NCI-H524 treated with DMSO at 0.1 percent for 48 hours (cell line): ENCODE data around the gene MAP3K7.
"Not testable (repeated sequence)": the region's sequence is repeated elsewhere in the genome, so short reads cannot be mapped to it uniquely, and the experiment has no call there.

ENCODE experiments used
- DNase-seq: peaks from one replicate; lab custom pipeline; 2025; lab: John Stamatoyannopoulos, UW

MAP3K7 gene

DNA sequence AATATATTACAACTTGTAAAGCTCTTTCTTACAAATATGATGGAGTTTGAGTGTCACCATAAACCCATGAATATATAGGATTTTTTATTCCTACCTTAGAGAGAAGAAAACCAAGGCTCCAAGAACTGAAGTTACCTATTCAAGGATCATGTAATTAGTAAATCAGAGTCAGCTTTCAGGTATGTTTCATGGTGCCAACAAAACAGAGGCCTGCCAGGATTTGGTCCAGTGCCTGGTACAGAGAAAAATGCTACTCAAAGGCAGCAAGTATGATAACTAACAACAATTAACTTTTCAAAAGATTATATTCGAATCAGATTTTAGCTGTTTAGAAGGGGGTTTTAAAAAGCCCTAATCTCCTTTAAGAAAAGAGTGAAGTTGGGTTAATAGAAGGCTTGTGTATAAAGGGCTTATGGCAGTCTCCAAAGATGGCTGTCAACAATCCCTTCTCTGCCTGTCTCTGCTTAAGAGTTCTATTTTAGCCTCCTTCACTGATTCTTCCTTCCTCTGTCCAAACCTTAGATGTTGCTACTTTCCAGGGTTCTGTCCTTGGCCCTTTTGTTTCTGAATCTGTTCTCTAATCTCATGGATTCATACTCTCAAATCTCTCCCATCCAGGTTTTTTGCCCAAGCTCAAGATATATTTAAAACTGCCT, 7.8 kb downstream of the MAP3K7 start:
- DNase-seq, result no peak

DNA sequence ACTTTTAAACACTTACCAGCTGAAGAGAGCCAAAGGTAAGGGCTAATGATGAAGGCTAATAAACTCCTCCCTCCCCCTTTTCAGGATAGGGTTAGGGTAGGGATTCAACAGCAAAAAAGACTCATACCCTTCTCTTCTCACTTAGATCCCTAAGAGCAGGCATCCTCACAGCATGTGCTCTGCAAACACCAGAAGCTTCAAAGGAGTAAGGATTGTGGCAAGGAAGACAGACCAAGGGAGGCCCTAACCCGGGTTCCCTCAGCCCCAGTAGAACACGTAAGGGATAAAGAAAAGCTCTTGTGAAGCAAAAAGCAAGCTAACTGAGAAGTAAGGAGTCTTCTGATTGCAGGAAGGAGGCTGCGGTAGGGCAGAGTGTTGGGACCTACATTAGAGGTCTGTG, 11.6 kb downstream of the MAP3K7 start:
- no peak for DNase-seq

DNA sequence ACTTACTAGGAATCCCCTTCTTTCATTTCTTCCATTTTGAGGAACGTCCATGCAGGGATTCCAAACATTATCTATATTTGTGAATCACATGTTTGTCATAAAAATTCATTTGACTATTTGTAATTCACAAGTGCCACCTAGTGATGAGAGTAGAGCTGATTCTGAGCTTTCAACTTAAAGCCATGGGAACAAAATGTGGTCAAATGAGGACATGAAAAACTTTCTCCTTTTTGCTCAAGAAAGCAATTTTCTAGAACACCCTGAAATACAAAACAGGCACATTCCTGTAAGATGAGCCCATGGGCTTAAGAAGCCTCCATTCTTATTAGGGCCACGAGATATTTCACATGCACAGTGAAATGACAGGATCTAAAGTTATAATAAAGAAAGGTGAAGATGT, 12.3 kb downstream of the MAP3K7 start:
- DNase-seq, result no peak

DNA sequence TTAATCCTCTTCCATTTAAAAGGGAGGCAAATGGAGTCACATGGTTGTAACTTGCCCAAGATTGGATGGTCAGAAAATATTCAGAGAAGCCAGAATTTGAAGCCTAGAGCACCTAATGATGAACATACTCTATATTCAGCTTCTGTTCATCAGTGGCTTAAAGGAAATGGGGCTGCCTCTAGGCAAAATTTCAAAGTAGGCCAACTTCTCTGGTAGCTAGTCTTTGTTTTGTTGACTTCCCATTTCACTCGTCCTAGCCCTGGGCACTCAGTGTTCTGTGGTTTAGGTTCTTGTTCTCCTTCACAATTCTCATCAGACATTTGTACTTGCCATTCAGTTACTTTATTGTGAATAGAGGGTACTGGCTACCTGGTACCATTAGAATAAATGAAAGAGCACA, 13.2 kb downstream of the MAP3K7 start:
- no peak for DNase-seq

DNA sequence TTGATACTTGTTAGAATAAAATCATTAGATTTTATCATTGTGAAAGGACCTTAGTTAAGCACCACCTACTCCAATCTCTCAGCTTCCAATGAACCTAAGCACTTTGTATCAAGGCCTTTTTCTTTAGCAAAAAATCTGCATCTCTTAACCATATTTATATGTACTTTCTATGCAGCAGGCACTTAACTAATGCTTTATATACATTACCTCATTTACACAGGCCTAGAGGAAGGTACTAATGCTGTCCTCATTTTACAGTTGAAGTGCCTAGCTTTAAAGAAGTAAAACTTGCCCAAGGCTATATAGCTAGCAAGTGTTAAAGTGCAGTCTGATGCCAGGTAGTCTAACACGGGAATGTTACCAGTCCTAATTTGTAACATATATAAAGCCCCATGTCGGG, 14.0 kb downstream of the MAP3K7 start:
- no peak for DNase-seq

DNA sequence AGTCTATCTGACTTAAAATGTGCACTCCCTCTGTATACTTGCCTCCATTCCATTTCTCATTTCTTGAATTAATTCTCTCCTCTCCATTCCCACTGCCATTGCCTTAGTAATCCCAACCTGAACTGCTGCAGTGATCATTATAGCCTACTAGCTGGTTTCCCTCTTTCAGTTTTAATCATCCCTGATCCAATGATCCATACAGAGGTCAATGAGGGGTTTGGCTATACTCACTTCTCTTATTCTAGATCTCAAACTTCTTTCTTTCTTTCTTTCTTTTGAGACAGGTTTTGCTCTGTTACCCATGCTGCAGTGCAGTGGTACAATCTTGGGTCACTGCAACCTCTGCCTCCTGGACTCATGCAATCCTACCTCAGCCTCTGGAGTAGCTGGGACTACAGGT, 17.6 kb downstream of the MAP3K7 start:
- no peak for DNase-seq

DNA sequence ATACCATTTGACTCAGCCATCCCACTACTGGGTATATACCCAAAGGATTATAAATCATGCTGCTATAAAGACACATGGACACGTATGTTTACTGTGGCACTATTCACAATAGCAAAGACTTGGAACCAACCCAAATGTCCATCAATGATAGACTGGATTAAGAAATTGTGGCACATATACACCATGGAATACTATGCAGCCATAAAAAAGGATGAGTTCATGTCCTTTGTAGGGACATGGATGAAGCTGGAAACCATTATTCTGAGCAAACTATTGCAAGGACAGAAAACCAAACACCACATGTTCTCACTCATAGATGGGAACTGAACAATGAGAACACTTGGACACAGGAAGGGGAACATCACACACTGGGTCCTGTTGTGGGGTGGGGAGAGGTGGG, 19.2 kb downstream of the MAP3K7 start:
- DNase-seq, result not testable (repeated sequence)

DNA sequence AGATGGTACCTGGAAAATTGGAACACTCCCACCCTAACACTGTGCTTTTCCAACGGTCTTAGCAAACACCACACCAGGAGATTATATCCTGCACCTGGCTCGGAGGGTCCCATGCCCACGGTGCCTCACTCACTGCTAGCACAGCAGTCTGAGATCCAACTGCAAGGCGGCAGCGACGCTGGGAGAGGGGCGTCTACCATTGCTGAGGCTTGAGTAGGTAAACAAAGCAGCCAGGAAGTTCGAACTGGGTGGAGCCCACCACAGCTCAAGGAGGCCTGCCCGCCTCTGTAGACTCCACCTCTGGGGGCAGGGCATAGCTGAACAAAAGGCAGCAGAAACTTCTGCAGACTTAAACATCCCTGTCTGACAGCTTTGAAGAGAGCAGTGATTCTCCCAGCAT, 24.5 kb downstream of the MAP3K7 start:
- DNase-seq, result not testable (repeated sequence)

DNA sequence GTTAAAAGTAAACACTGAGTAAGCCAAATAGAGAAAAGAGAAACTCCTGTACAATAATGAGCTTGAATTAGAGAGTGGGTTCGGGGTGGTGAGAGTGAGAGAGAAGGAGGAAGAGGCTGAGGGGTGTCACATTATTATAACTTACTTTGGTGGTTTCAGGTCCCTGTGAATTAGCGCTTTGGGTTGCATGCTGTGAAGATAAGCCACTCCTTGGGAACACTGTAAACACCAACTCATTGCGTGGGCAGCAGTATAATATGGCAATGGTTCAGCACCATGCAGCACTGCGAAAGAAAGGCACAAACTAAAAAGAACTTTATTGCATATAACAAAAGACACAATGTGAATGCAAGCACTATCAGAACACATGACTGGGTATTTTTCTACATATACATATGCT, 26.9 kb downstream of the MAP3K7 start:
- no peak for DNase-seq

DNA sequence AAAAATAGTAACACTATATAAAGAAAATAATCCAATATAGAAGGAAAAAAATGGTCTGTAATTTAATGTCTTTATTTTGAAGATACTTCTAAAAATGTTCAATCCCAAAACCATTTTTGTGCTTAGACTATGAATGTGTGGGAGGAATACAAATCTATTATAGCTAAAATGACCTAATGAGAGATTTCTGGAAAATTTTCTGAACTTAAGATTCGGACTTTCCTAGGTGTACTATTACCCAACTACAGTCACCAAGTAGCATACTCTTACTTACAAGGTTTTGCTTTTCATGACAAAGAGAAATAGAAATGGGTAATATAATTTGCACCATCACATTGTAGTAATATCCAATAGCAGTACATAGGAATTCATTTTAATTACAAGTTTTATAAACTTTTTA, 29.9 kb downstream of the MAP3K7 start:
- no peak for DNase-seq

DNA sequence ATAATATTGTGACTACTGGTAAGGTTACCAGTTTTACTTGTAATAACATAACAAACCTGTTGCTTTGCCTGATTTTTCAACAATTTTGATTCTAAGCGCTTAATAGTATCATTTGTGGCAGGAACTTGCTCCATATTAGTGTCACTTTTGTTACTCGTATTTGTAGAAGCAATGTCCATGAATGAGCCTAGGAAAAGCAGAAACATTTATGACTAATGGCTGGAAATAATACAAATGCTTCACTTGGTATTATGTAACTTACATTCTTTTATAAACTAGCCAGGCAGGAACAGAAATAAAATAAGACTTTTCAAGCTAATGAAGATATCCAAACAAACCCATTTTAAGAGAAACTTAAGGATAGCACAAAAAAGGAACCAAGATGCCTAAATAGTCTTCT, 38.9 kb downstream of the MAP3K7 start:
- no peak for DNase-seq

DNA sequence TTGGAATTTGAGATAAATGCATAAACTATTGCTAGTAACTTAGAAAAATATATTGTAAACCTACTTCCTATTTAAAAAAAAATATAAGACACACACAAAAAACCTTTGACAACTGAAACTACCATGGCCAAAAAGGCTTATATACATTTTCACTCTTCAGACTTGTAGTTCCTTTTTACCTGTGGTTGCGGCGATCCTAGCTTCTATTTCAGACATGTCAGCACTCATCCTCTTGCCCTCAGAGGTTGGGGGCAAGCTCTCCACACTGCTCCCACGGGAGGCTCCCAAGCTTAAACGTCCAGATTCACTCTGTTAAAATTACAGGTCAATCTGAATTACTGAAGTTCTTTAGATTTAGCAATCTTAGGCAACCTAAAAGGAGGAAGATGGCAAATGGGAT, 39.8 kb downstream of the MAP3K7 start:
- DNase-seq, result no peak

DNA sequence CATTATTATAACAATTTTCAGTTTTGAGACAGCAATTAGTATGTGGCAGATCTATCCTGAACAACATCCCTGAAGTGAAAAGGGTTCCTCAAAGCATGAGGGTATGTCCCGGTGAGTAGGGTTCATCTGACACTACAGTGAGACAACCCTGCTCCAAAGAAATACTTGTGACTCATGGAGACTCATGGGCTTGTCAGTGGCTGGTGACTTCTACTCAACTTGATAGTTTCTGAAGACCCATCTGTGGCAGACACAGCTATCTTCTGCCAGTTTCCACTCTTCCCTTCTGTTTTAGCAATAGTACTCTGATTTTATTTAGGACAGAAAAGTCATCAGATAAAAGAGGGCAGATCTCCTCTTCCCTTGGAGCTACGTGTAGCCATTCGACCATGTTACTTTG, 41.4 kb downstream of the MAP3K7 start:
- no peak for DNase-seq

DNA sequence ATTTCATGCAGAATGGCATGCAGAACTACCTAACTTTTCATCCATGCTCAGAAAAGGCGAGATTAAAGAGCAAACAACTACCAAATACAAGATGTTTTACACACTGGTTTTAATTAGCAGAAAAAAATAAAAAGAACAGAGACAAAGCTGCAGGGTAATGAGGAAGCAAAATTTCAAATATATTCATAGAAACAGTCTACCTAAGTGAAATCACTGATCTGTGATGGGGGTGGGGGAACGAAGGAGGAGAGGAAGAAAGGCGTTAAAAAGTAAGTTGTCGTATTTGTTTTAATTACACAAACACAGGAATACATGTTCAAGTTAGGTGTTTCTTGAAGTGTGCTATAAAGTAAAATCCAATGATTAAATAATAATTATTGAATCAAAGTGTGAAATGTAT, 42.1 kb downstream of the MAP3K7 start:
- DNase-seq, result no peak

DNA sequence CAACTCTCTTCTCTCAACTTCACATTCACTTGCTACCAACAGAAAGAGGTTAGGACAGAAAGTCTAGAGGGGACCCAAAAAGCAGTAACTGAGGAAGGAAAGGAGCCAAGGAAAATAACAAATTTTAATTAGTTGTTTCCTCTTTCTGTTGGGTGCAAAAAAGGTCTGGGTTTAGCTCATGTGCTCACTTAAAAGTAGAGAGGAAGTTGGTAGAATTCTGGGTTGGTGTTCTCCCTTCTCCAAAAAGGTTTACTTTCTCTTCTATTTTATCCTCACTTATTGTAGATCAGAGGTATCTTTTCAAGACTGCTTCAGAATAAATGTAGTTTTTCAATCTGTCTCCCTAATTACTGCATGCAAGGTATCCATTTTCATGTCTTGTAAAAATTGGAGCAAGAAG, 42.8 kb downstream of the MAP3K7 start:
- no peak for DNase-seq

DNA sequence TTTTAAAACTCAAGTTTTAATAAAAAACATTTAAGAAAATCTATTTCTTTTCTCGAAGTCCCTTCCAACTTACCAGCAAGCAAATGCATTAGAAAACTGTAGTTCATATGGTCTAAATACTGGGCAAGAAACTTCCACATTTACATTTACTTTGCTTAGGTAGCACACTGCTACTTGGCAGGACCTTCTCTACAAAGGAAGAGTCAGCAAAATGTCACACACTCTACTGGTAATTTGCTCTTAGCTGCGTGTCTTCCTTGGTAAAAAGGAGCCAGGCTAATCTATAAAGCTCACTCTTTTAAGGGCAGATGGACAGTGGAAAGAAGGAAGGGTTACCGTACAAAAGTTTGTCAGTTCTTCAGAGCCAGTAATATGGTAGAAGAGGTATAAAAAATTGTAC, 45.7 kb downstream of the MAP3K7 start:
- no peak for DNase-seq

DNA sequence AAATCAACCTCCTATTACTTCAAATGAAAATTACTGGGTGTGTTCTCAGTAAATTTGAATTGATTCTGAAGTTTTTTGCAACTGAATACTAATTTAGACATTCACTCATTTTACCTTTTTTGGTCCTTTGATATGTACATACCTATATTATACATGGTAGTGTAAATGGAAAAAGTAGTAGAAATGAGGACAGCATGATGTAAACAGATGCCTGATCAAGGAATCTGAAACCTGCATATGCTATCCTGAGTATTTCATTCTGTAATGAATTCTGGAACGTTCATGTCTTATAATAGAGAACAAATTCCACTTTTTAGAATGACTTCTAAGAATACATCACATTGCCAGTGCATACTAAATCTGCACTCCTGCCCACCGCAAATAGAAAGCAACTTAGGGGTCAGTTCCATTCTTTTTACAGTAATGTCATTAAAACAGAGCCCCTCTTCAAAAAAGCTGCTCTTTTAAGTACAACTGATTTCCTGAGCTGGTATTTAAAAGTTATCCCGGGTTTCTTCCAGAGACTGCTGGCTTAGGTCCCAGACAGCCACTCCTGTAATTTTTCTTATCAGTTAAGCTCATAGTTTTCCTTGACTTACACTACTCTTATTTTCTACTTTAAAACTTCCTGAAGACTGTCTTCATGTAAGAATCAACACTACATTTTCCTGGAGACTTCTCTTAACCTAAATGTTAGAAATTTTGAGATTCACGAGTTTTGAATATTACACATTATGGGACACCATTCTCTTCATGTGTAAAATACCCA, 48.4 kb downstream of the MAP3K7 start:
- DNase-seq, result no peak

DNA sequence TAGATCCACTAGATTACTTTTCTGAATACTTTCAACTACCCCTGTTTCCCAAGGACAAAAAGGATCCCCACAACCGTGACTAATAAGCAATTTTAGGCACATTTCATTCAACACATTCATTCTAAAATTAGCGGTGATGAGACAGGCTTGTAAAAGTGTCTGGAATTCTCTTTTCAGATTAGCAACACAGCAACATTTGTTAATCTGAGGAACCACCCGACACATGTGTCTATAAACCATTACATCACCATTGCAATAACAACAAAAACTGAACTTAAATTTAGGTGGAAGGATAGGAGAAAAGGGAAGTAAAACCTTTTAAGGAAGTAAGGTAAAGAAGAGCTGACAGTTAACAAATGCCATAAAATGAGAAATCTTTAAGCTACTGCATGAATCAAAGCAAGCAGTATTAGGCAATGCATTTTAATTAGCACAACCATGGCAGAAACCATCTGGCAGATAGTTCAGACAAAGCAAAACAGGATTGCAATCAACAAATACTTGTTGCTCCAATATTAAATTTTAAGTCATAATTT, 49.1 kb downstream of the MAP3K7 start:
- DNase-seq, result no peak

DNA sequence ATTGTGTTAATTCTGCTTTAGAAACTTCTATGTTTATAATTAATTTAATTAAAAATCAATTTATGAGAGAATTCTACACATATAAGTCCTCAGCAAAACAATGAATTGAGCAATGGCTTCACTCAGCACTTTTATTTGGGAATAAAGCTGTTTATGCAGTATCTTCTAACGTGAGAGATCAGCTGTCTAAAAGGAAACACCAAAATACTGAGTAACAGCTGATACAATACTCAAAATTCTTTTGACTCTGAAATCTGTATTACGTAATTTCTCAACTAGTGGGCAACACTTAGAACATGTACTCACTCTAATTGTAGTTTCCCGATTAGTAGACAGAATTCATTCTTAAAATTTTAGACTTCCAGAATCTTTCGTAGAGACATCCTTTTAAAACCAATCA, 49.8 kb downstream of the MAP3K7 start:
- no peak for DNase-seq

DNA sequence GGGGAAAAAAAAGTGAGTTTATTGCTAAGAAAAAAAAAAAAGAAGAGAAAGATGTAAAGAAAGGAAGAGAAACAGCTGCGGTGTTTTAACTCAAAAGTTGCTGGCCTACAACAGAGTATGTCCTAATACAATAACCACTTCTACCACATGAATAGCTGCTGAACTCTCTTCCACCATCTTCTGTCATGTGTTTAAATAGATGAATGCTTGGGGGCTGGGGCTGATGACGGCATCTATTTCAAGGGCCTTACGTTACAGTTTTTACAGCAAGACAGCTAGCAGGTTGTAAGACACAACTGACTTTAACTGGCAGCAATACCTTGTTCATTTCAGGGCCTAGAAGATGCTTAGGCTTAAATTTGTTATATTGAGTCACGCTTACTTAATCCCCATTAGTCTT, 50.4 kb downstream of the MAP3K7 start:
- no peak for DNase-seq

DNA sequence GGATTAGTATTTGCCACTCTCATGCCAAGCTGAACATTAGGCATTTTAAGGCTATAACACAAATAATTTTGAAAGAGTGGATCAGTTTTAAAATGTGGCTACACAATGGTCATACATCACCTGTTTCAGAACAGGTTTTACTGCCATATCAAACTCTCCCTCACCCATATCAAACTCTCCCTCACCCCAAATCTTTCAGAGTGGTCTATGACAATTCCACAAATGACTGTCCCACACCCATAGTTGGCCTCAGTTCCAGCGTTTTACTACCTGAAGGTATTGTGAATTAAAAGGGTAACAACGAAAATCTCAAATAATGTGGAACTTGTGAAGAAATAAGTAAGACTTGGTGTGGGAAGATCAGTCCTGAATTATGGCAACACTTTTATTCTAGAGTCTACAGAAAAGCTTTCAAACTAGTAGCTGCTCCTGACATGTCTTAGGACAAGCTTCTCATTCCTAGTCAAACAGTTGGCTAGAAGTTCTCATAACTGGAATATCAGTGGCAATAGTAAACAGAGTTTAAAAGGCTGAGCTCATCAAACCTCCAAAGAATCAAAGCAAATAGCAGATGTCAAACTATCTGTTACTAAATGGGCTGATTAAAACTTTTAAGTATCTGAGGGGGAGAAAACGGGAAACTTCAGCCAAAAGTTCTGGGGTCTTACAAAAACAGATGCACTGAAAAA, 52.4 kb downstream of the MAP3K7 start:
- no peak for DNase-seq

DNA sequence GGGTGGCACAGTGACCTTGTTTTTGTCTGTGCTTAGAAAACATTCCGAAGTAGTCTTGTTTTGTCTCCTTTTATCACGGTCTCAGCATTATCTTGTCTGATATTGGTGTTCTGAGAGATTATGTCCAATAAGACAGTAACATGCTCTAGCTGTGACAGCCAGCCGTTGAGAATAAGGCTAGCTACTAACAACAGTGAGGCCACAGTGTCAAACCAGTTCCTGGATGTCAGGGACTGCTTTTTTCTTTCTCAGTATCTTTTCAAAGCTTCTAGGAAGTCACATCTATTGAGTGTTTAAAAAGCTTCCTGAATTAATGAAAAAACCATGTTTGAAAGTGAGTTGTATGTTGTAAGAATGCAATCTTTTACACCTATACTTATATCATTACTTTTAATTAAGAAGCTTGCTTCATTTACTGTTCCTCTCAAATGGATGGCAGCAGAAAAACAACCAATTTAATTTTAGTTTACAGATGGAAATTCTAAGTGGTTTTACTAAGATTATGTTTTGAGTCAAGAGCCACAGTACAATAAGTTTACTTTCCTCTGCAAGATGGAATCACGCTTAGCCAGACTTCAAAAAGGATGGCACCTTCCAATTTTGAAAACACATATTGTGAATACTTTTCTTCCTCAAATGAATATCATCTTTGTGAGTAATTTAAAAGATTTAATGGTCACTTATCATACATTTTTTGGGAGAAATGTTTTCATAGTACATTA, 53.1 kb downstream of the MAP3K7 start:
- no peak for DNase-seq
